GM21737 (cell line): ENCODE measurements around the gene PLA2G4A.

Source experiments
- ATAC-seq: cut with Tn5 transposase; IDR thresholded peaks from one replicate; pipeline ENCODE4 v1.9.1; 2021; ENCODE audit warnings: mild to moderate bottlenecking, moderate library complexity; ENCODE audit not compliant: unreplicated experiment

Gene PLA2G4A

GRCh38 chr1:186869526-186870228 is 40.9 kb downstream of the PLA2G4A start:
- no peak for ATAC-seq

- ATAC-seq, result no peak
Observed at GRCh38 chr1:186871784-186872183, 43.0 kb downstream of the PLA2G4A start.

- ATAC-seq, result no peak
Observed at GRCh38 chr1:186872291-186872690, 43.5 kb downstream of the PLA2G4A start.

GRCh38 chr1:186873687-186874086 is 44.9 kb downstream of the PLA2G4A start:
- ATAC-seq, result no peak

GRCh38 chr1:186875896-186876835 is 47.4 kb downstream of the PLA2G4A start:
- no peak for ATAC-seq

GRCh38 chr1:186878356-186878755 is 49.6 kb downstream of the PLA2G4A start:
- ATAC-seq, result no peak

GRCh38 chr1:186880982-186881381 is 52.2 kb downstream of the PLA2G4A start:
- no peak for ATAC-seq

- no peak for ATAC-seq
Observed at GRCh38 chr1:186882372-186883134, 53.8 kb downstream of the PLA2G4A start.

GRCh38 chr1:186884251-186884650 is 55.5 kb downstream of the PLA2G4A start:
- no peak for ATAC-seq

- ATAC-seq, result no peak
Observed at GRCh38 chr1:186887203-186887602, 58.5 kb downstream of the PLA2G4A start.

- no peak for ATAC-seq
Observed at GRCh38 chr1:186888367-186888766, 59.6 kb downstream of the PLA2G4A start.

GRCh38 chr1:186892936-186893335 is 64.2 kb downstream of the PLA2G4A start:
- ATAC-seq, result no peak

GRCh38 chr1:186894415-186894814 is 65.7 kb downstream of the PLA2G4A start:
- no peak for ATAC-seq

- ATAC-seq, result no peak
Observed at GRCh38 chr1:186896211-186896610, 67.5 kb downstream of the PLA2G4A start.

GRCh38 chr1:186897008-186897407 is 68.3 kb downstream of the PLA2G4A start:
- no peak for ATAC-seq

GRCh38 chr1:186899577-186899976 is 70.8 kb downstream of the PLA2G4A start:
- ATAC-seq, result peak; percentile 69

- ATAC-seq, result no peak
Observed at GRCh38 chr1:186899977-186900376, 71.2 kb downstream of the PLA2G4A start.

- no peak for ATAC-seq
Observed at GRCh38 chr1:186900539-186901237, 71.9 kb downstream of the PLA2G4A start.

- no peak for ATAC-seq
Observed at GRCh38 chr1:186901631-186902030, 72.9 kb downstream of the PLA2G4A start.

GRCh38 chr1:186903374-186904136 is 74.8 kb downstream of the PLA2G4A start:
- ATAC-seq, result no peak
